HFFc6 (cell line): ENCODE results near the gene ZNF688. TPM values are rescaled to one million over a fixed set of nuclear protein-coding genes. Genes with fewer than 3 reads are reported as not detected.

Experiments used
- DNase-seq: peaks from one replicate; pipeline ENCODE4 v3.0.0-alpha.2; 2018
- H3K27ac Mint-ChIP-seq: 2 replicates; pipeline ENCODE4 v1.8.0; 2020; ENCODE audit warnings: mild to moderate bottlenecking, mixed read lengths
- H3K27me3 Mint-ChIP-seq: 2 replicates; pipeline ENCODE4 v1.8.0; 2021; ENCODE audit warnings: mild to moderate bottlenecking, moderate library complexity, mixed read lengths; ENCODE audit not compliant: insufficient read depth
- H3K36me3 Mint-ChIP-seq: 2 replicates; pipeline ENCODE4 v1.8.0; 2021; ENCODE audit warnings: low read depth, mixed read lengths
- H3K4me1 Mint-ChIP-seq: 2 replicates; pipeline ENCODE4 v1.8.0; 2020; ENCODE audit warnings: low read depth, mixed read lengths
- H3K4me3 Mint-ChIP-seq: 2 replicates; pipeline ENCODE4 v1.8.0; 2020; ENCODE audit warnings: mild to moderate bottlenecking, moderate library complexity, mixed read lengths
- H3K9me3 Mint-ChIP-seq: 2 replicates; pipeline ENCODE4 v1.8.0; 2020; ENCODE audit warnings: mild to moderate bottlenecking, mixed read lengths
- CTCF ChIP-seq: fragments of 200-600 bp; sonication (generic); IDR thresholded peaks from 2 replicates; pipeline ENCODE4 v1.5.0; 2021; ENCODE audit warnings: antibody characterized with exemption, mild to moderate bottlenecking
- total RNA-seq, 6 experiments: library from RNA; stranded (reverse); fragmentation: NEBNext Ultra II Directional; extraction: Animal tissue kit (Norgen Biotek cat#: 25700); gene quantifications; 2 replicates in 1 of 6; 3 replicates in 5 of 6; pipeline ENCODE4 v1.2.3, GENCODE V29; 2021

Gene ZNF688
- total RNA-seq, 6 experiments from 2014 or later, result 5.9 to 10.4 (median 7.6) TPM

- Mint-ChIP-seq H3K36me3 (no peaks in the 10 kb centered on the region), H3K4me3 (peak overlapping the region; percentile 90), H3K9me3 (no peaks in the 10 kb centered on the region), H3K27me3 (peaks cover 4% of the 10 kb centered on the region; the same call in 1 of the 2 replicates), H3K27ac (peak overlapping the region; percentile 87), H3K4me1 (peaks cover 16% of the 10 kb centered on the region)
- TF ChIP-seq CTCF, result peak; percentile 65; the same call in 1 of the 2 replicates
- DNase-seq, result peak; percentile 64
These were observed 35.7 kb downstream of the ZNF688 start for GRCh38 chr16:30535777-30536190.

DNA sequence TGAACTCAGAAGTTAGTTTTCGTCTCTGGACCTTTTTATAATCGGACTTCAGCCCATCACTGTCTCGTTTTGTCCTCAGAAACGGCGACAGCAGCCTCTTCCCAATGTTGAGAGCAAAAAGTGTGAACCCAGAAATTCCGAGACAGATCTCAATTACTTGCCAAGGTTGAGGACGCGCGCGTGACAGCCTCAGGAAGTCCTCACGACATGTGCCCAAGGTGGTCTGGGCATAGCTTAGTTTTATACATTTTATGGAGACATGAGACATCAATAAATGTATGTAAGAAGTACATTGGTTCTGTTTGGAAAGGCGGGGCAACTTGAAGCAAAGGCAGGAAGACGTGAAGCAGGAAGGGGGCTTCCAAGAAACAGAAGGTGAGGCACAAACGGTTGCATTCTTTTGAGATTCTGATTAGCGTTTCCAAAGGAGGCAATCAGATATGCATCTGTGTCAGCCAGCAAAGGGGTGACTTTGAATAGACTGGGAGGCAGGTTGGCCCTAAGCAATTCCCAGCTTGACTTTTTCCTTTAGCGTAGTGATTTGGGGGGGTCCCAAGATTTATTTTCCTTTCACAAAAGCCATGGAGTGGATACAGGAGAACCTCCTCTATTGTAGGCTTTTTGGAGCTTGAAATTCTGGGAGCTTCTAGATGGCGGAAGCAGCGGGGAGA, 36.3 kb downstream of the ZNF688 start:
- H3K27ac Mint-ChIP-seq, result peak overlapping the region; percentile 87
- H3K27me3 Mint-ChIP-seq, result peaks cover 4% of the 10 kb centered on the region; the same call in 1 of the 2 replicates
- TF ChIP-seq CTCF, result no peak
- no peaks in the 10 kb centered on the region for H3K9me3 Mint-ChIP-seq
- no peak for DNase-seq
- no peaks in the 10 kb centered on the region for H3K36me3 Mint-ChIP-seq
- peak overlapping the region; percentile 90 for H3K4me3 Mint-ChIP-seq
- peaks cover 16% of the 10 kb centered on the region for H3K4me1 Mint-ChIP-seq

- Mint-ChIP-seq H3K4me1 (peaks cover 16% of the 10 kb centered on the region), H3K27me3 (peaks cover 4% of the 10 kb centered on the region; the same call in 1 of the 2 replicates), H3K36me3 (no peaks in the 10 kb centered on the region)
These were observed 37.0 kb downstream of the ZNF688 start, which contains the start of gene ZNF747 for GRCh38 chr16:30534368-30535105. Gene ZNF747 (minus strand): TSS chr16:30534858. CDS start chr16:30534679, 179 bp downstream.

GRCh38 chr16:30533748-30534367, 37.7 kb downstream of the ZNF688 start:
- Mint-ChIP-seq H3K4me1 (peaks cover 16% of the 10 kb centered on the region), H3K36me3 (no peaks in the 10 kb centered on the region), H3K4me3 (peak overlapping the region; percentile 90), H3K27ac (peak overlapping the region; percentile 61), H3K9me3 (no peaks in the 10 kb centered on the region), H3K27me3 (peaks cover 4% of the 10 kb centered on the region; the same call in 1 of the 2 replicates)
- DNase-seq, result no peak
- no peak for TF ChIP-seq CTCF

More at GRCh38 chr16:30534368-30535105, 37.0 kb downstream of the ZNF688 start, which contains the start of gene ZNF747:
- peak within 1 kb of the TSS; percentile 87 for H3K27ac Mint-ChIP-seq
- H3K9me3 Mint-ChIP-seq, result no peaks in the 10 kb centered on the region
- TF ChIP-seq CTCF, result no peak
- peak; percentile 62 for DNase-seq
- H3K4me3 Mint-ChIP-seq, result peak within 1 kb of the TSS; percentile 90

DNA sequence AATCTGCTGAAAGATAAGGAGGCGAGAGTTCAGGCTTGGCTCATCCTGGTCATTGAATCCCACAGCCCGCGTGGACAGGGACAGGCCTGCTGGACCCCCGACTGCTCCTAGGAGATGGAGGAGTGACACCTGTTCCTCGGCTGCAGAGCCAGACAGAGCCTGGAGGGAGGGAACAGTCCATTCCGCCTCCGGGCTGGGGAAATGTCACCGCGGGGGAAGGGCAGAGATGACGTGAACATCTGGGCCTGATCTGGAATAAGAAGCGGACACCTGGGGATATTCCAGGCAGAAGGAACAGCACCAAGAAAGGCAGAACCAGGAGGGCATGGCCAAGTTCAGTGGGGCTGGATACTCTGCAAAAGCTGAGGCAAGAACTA, 38.4 kb downstream of the ZNF688 start:
- Mint-ChIP-seq H3K36me3 (no peaks in the 10 kb centered on the region), H3K4me1 (peaks cover 17% of the 10 kb centered on the region), H3K27me3 (peaks cover 4% of the 10 kb centered on the region; the same call in 1 of the 2 replicates), H3K9me3 (no peaks in the 10 kb centered on the region), H3K4me3 (no peak overlapping the region), H3K27ac (peak overlapping the region; percentile 37)
- DNase-seq, result no peak
- TF ChIP-seq CTCF, result no peak
